Spinal cord (tissue), 10 donors: ENCODE measurements around the gene IFT52. TPM values are rescaled to one million over a fixed set of nuclear protein-coding genes. Genes with fewer than 3 reads are reported as not detected.
"Not testable (repeated sequence)": the region's sequence is repeated elsewhere in the genome, so short reads cannot be mapped to it uniquely, and the experiment has no call there.

Source experiments
- DNase-seq, 6 donors: peaks; one replicate each; pipeline versions ENCODE4 v3.0.0 to v3.0.0-alpha.2; 2013 to 2015; ENCODE audit warnings: low spot score in 6 of 6, low read depth in 4 of 6
- H3K27ac ChIP-seq: one replicate; pipeline ENCODE4 v1.5.1; 2013; ENCODE audit warnings: low read depth, low read length, control low read depth
- H3K27me3 ChIP-seq: one replicate; pipeline ENCODE4 v1.6.1; 2013; ENCODE audit warnings: low read length; ENCODE audit not compliant: control insufficient read depth, insufficient read depth
- H3K36me3 ChIP-seq: one replicate; pipeline ENCODE4 v1.6.1; 2013; ENCODE audit warnings: low read length; ENCODE audit not compliant: control insufficient read depth, insufficient read depth
- H3K4me1 ChIP-seq: one replicate; pipeline ENCODE4 v1.6.1; 2013; ENCODE audit warnings: low read length; ENCODE audit not compliant: control insufficient read depth, insufficient read depth
- H3K4me3 ChIP-seq: one replicate; pipeline ENCODE4 v1.5.1; 2013; ENCODE audit warnings: low read depth, low read length, control low read depth
- H3K9me3 ChIP-seq: one replicate; pipeline ENCODE4 v1.6.1; 2013; ENCODE audit warnings: low read length; ENCODE audit not compliant: control insufficient read depth, insufficient read depth
- WGBS: methylation state at CpG from one replicate; pipeline ENCODE4 v1.1.5; 2013; ENCODE audit warnings: missing lambda C conversion rate; ENCODE audit not compliant: insufficient coverage; 5-methylcytosine and 5-hydroxymethylcytosine counted together
- polyA plus RNA-seq, 2 donors: library from polyadenylated mRNA; unstranded; fragments of 120-200 nt; gene quantifications; one replicate each; pipeline ENCODE4 v1.2.1, GENCODE V29; 2013; ENCODE audit not compliant: insufficient read length in 2 of 2
- total RNA-seq, 2 donors: library from RNA; depleted of rRNA in 1 of 2; stranded (reverse); fragments of 120-200 nt in 1 of 2; fragments of >200 nt in 1 of 2; gene quantifications; one replicate each; pipeline versions ENCODE4 v1.2.3 to v1.2.4, GENCODE V29; 2013 to 2014
- donor health status: healthy.

Gene IFT52
- total and polyA plus RNA-seq, 4 donors = 49.0 to 67.3 (median 59.0) TPM

- Histone ChIP-seq H3K4me1 (no peaks in the 10 kb centered on the region), H3K27me3 (no peaks in the 10 kb centered on the region), H3K4me3 (no peak overlapping the region), H3K9me3 (no peaks in the 10 kb centered on the region), H3K27ac (no peak overlapping the region), H3K36me3 (peaks cover 6% of the 10 kb centered on the region)
- WGBS = 100% methylated on average over 2 of the region's 7 CpGs
- DNase-seq = no peak
These were observed 10.6 kb upstream of the IFT52 start for GRCh38 chr20:43579861-43580793.

- no peak overlapping the region for H3K4me3 ChIP-seq
- H3K4me1 ChIP-seq = peaks cover 3% of the 10 kb centered on the region
- no peak for DNase-seq
- no peaks in the 10 kb centered on the region for H3K36me3 ChIP-seq
- H3K27me3 ChIP-seq = no peaks in the 10 kb centered on the region
- WGBS = 90% methylated on average over 3 of the region's 7 CpGs
- no peaks in the 10 kb centered on the region for H3K9me3 ChIP-seq
- H3K27ac ChIP-seq = no peak overlapping the region
These were observed 7.4 kb upstream of the IFT52 start for GRCh38 chr20:43583133-43583864.

GRCh38 chr20:43583982-43584432 lies 6.7 kb upstream of the IFT52 start:
- Histone ChIP-seq H3K27ac (no peak overlapping the region), H3K9me3 (no peaks in the 10 kb centered on the region), H3K36me3 (no peaks in the 10 kb centered on the region), H3K4me3 (no peak overlapping the region), H3K27me3 (no peaks in the 10 kb centered on the region), H3K4me1 (peaks cover 3% of the 10 kb centered on the region)
- 92% methylated on average over 2 of the region's 2 CpGs for WGBS
- DNase-seq = peak in 1 of 6 donors; percentile 35

GRCh38 chr20:43584448-43585136 lies 6.1 kb upstream of the IFT52 start:
- 71% methylated on average over 7 of the region's 7 CpGs for WGBS
- Histone ChIP-seq H3K27me3 (no peaks in the 10 kb centered on the region), H3K4me3 (no peak overlapping the region), H3K27ac (no peak overlapping the region), H3K36me3 (no peaks in the 10 kb centered on the region), H3K4me1 (peaks cover 6% of the 10 kb centered on the region), H3K9me3 (no peaks in the 10 kb centered on the region)
- DNase-seq = no peak

GRCh38 chr20:43586641-43587040 lies 4.1 kb upstream of the IFT52 start:
- H3K4me1 ChIP-seq = peaks cover 15% of the 10 kb centered on the region
- WGBS = 76% methylated on average over 8 of the region's 8 CpGs
- DNase-seq = peak in 1 of 6 donors; percentile 35
- H3K9me3 ChIP-seq = no peaks in the 10 kb centered on the region
- no peaks in the 10 kb centered on the region for H3K36me3 ChIP-seq
- no peak overlapping the region for H3K27ac ChIP-seq
- H3K4me3 ChIP-seq = no peak overlapping the region
- no peaks in the 10 kb centered on the region for H3K27me3 ChIP-seq

DNA sequence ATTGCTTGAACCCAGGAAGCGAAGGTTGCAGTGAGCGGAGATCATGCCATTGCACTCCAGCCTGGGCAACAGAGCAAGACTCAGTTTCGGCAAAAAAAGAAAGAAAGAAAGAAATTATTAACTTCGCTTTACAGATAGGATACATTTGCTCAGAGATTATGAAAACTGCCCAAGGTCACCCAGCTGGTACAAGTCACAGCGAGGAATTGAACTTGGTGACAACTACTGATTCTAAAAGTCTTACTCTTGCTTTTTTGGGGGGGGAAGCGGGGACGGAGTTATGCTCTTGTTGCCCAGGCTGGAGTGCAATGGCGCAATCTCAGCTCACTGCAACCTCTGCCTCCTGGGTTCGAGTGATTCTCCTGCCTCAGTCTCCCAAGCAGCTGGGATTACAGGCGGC lies 2.2 kb upstream of the IFT52 start:
- H3K27me3 ChIP-seq, H3K27ac ChIP-seq, H3K9me3 ChIP-seq, H3K4me3 ChIP-seq, H3K36me3 ChIP-seq, DNase-seq: not testable (repeated sequence)
- 93% methylated on average over 7 of the region's 10 CpGs for WGBS
- peaks cover 23% of the 10 kb centered on the region for H3K4me1 ChIP-seq

GRCh38 chr20:43590036-43590391 lies 723 bp upstream of the IFT52 start:
- H3K27ac ChIP-seq = peak overlapping the region; percentile 88
- 5% methylated on average over 6 of the region's 9 CpGs for WGBS
- H3K36me3 ChIP-seq = peaks cover 7% of the 10 kb centered on the region
- no peak for DNase-seq
- peak overlapping the region; percentile 78 for H3K4me3 ChIP-seq
- peaks cover 23% of the 10 kb centered on the region for H3K4me1 ChIP-seq
- no peaks in the 10 kb centered on the region for H3K9me3 ChIP-seq
- H3K27me3 ChIP-seq = no peaks in the 10 kb centered on the region

GRCh38 chr20:43601960-43602359 lies 11.2 kb downstream of the IFT52 start:
- H3K4me1 ChIP-seq, H3K9me3 ChIP-seq, DNase-seq, H3K27ac ChIP-seq, H3K27me3 ChIP-seq, H3K4me3 ChIP-seq: not testable (repeated sequence)
- H3K36me3 ChIP-seq = peaks cover 38% of the 10 kb centered on the region
- 98% methylated on average over 5 of the region's 8 CpGs for WGBS

DNA sequence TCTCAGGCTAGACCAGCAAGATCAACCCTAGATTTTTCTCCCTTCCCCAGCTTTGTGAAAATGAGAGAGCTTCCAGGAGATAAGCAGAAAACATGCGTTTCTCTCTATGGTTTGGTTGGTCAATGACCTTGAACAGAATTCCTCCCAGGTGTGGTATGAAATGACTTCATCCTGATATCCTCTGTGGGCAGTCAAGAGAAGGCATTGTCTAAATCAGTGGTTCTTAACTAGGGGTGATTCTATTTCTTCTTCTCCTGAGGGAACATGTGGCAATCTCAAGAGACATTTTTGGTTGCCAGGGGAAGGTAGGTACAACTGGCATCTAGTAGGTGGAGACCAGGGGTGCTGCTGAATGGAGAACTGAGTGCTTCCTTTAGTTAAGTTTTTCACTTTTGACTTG lies 12.4 kb downstream of the IFT52 start:
- H3K27ac ChIP-seq = no peak overlapping the region
- H3K4me3 ChIP-seq = no peak overlapping the region
- H3K36me3 ChIP-seq = peaks cover 37% of the 10 kb centered on the region
- H3K27me3 ChIP-seq = no peaks in the 10 kb centered on the region
- no peaks in the 10 kb centered on the region for H3K9me3 ChIP-seq
- WGBS = no CpG with 5 or more reads among the region's 1 CpG
- H3K4me1 ChIP-seq = no peaks in the 10 kb centered on the region
- no peak for DNase-seq
